MCF 10A (cell line): ENCODE results near the gene ADD1. TPM values are rescaled to one million over a fixed set of nuclear protein-coding genes. Genes with fewer than 3 reads are reported as not detected.

Source experiments
- BruUV-seq: library from RNA; stranded (reverse); fragments of 400-500 nt; replicated peaks from 2 replicates; lab custom pipeline; 2021; lab: Mats Ljungman, UMichigan
- CTCF ChIA-PET: fragments of 300-600 bp; sonication (Branson Sonifier 250); formaldehyde crosslinking; extraction: SDS; loops from one replicate; lab custom pipeline; 2021; ENCODE audit warnings: antibody characterized with exemption, inconsistent platforms; lab: Yijun Ruan, JAX
- POLR2A ChIA-PET: fragments of 300-600, 350-650 bp; sonication (Branson Sonifier 250); formaldehyde crosslinking; extraction: SDS; loops from one replicate; lab custom pipeline; 2020; ENCODE audit warnings: antibody characterized with exemption, inconsistent platforms; lab: Yijun Ruan, JAX
- DNase-seq: peaks from one replicate; pipeline ENCODE4 v3.0.0-alpha.2; 2018; ENCODE audit not compliant: unreplicated experiment
- H3K27ac Mint-ChIP-seq: one replicate; pipeline ENCODE4 v1.8.0; 2022; ENCODE audit warnings: mild to moderate bottlenecking, low read depth, mixed read lengths; ENCODE audit not compliant: unreplicated experiment
- H3K27me3 Mint-ChIP-seq: one replicate; pipeline ENCODE4 v1.8.0; 2022; ENCODE audit warnings: mixed read lengths; ENCODE audit not compliant: insufficient read depth, unreplicated experiment
- H3K36me3 Mint-ChIP-seq: one replicate; pipeline ENCODE4 v1.8.0; 2022; ENCODE audit warnings: mild to moderate bottlenecking, moderate library complexity, mixed read lengths; ENCODE audit not compliant: insufficient read depth, unreplicated experiment
- H3K4me1 Mint-ChIP-seq: one replicate; pipeline ENCODE4 v1.8.0; 2022; ENCODE audit warnings: mixed read lengths; ENCODE audit not compliant: insufficient read depth, unreplicated experiment
- H3K4me3 Mint-ChIP-seq: one replicate; pipeline ENCODE4 v1.8.0; 2022; ENCODE audit warnings: mild to moderate bottlenecking, moderate library complexity, mixed read lengths; ENCODE audit not compliant: unreplicated experiment
- H3K9me3 Mint-ChIP-seq: one replicate; pipeline ENCODE4 v1.8.0; 2022; ENCODE audit warnings: mixed read lengths; ENCODE audit not compliant: unreplicated experiment
- intact Hi-C: fragments of 100-400 bp; cut with micrococcal nuclease; formaldehyde crosslinking; loops from 2 replicates; pipeline ENCODE4 v1.14.1; 2022
- total RNA-seq: library from RNA; stranded (reverse); gene quantifications from 2 replicates; pipeline ENCODE4 v1.2.3, GENCODE V29; 2022
- TF ChIP-seq, protein P1 (sequence below): fragments of 200-600 bp; IDR thresholded peaks from one replicate; pipeline ENCODE4 v1.8.0; 2022; ENCODE audit warnings: antibody characterized with exemption, mild to moderate bottlenecking; ENCODE audit not compliant: unreplicated experiment

The ADD1 gene
- total RNA-seq, 1 experiment from 2014 or later: 131 TPM

DNA sequence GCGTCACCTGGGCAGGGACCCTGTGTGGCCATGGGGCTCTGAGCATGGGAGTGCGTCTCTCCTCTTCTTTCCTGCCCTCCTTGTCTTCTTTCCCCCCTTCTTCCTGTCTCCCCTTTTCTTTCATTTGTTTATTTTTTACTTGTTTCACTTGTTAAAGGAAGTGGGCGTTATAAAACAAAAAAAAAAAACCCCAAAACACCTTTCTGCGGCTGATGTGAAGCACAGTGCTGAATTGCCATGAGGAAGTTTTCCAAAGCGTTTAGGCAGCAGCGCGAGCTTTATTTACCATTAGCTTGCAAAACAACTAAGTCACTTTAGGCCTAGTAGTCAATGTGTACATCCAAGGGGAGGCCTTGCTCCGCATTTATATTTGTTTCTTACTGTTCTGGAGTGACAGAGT, 62.6 kb downstream of the ADD1 start:
- no peaks in the 10 kb centered on the region for H3K9me3 Mint-ChIP-seq
- no TSS peak for BruUV-seq
- H3K36me3 Mint-ChIP-seq: peaks cover 83% of the 10 kb centered on the region
- no peaks in the 10 kb centered on the region for H3K27me3 Mint-ChIP-seq
- TF ChIP-seq, protein P1, sequence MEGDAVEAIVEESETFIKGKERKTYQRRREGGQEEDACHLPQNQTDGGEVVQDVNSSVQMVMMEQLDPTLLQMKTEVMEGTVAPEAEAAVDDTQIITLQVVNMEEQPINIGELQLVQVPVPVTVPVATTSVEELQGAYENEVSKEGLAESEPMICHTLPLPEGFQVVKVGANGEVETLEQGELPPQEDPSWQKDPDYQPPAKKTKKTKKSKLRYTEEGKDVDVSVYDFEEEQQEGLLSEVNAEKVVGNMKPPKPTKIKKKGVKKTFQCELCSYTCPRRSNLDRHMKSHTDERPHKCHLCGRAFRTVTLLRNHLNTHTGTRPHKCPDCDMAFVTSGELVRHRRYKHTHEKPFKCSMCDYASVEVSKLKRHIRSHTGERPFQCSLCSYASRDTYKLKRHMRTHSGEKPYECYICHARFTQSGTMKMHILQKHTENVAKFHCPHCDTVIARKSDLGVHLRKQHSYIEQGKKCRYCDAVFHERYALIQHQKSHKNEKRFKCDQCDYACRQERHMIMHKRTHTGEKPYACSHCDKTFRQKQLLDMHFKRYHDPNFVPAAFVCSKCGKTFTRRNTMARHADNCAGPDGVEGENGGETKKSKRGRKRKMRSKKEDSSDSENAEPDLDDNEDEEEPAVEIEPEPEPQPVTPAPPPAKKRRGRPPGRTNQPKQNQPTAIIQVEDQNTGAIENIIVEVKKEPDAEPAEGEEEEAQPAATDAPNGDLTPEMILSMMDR: no peak
- DNase-seq: no peak
- CTCF ChIA-PET: no interaction called here
- intact Hi-C loops: no loop called here
- no peak overlapping the region for H3K4me3 Mint-ChIP-seq
- H3K4me1 Mint-ChIP-seq: peaks cover under 1% of the 10 kb centered on the region
- H3K27ac Mint-ChIP-seq: no peak overlapping the region
- POLR2A ChIA-PET: no interaction called here

DNA sequence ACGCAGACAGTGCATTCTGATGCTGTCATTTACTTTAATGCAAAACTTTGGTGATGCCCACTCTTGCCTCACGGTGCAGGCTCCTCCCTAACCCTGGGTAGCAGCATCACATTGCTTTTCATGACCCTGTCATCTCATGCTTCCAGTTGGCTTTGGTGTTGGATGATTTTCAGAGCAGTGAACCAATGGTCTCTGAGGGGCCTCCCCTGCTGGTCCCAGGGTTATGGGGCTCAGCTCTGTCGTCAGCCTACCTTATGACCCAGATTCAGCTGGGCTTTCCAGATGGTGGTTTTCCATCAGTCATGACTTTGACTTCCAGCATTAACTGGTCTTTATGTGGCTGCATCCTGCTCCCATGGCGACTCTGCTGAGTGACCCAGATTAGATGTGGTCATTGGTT, 63.6 kb downstream of the ADD1 start:
- POLR2A ChIA-PET: no interaction called here
- H3K36me3 Mint-ChIP-seq: peaks cover 79% of the 10 kb centered on the region
- TF ChIP-seq, protein P1: no peak
- no peaks in the 10 kb centered on the region for H3K27me3 Mint-ChIP-seq
- H3K4me1 Mint-ChIP-seq: no peaks in the 10 kb centered on the region
- H3K27ac Mint-ChIP-seq: no peak overlapping the region
- no peak overlapping the region for H3K4me3 Mint-ChIP-seq
- DNase-seq: no peak
- intact Hi-C loops: no loop called here
- H3K9me3 Mint-ChIP-seq: no peaks in the 10 kb centered on the region
- BruUV-seq: no TSS peak
- CTCF ChIA-PET: no interaction called here

DNA sequence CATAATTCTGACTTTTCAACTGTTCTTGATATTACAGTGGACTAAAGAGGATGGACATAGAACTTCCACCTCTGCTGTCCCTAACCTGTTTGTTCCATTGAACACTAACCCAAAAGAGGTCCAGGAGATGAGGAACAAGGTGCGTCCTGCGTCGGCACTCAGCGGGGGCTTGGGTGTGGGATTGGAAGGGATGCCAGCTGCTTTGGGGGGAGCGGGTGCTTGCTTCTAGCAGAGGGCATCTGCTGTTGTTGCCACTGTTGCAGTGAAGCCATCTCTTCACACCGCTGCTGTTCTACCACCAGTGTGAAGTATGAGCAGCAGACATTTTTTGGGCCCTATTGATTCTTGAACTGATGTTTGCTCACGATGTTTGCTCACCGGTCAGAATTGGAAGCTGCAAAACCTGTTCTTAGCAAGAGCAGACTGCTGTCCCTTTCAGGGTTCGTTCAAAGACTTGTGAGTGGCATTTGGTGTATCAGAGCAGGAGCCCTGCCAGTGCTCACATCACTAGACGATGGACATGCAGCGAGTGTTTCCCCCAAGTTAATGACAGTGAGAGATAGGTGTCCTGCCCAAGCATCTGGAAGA, 64.2 kb downstream of the ADD1 start:
- POLR2A ChIA-PET: no interaction called here
- Mint-ChIP-seq H3K27me3 (no peaks in the 10 kb centered on the region), H3K4me1 (no peaks in the 10 kb centered on the region), H3K9me3 (no peaks in the 10 kb centered on the region), H3K4me3 (no peak overlapping the region), H3K27ac (no peak overlapping the region), H3K36me3 (peaks cover 80% of the 10 kb centered on the region)
- TF ChIP-seq, protein P1: no peak
- BruUV-seq: no TSS peak
- no peak for DNase-seq
- CTCF ChIA-PET: no interaction called here
- intact Hi-C loops: no loop called here

DNA sequence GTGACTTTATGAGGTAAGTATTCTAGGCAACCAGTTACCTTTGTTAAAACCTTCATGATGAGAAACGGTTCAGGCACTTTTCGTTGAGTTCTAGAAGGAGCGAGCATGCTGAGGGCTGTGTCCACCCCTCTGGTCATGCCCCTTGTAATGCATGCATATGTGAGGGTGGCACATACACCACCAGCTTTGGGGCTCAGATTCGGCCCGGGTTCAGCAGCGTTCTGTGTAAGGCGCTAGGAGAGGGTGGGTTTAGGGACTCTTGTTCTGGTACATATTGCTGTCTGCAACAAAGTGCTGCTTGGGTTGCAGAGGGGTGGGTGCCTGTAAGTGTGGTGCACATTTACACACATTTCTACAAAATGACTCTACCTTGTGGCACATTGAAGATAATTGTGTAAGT, 65.0 kb downstream of the ADD1 start:
- Mint-ChIP-seq H3K4me3 (no peak overlapping the region), H3K4me1 (no peaks in the 10 kb centered on the region), H3K27me3 (no peaks in the 10 kb centered on the region), H3K36me3 (peaks cover 81% of the 10 kb centered on the region), H3K27ac (no peak overlapping the region), H3K9me3 (no peaks in the 10 kb centered on the region)
- ChIA-PET POLR2A (no interaction called here), CTCF (no interaction called here)
- no peak for DNase-seq
- BruUV-seq: no TSS peak
- intact Hi-C loops: no loop called here
- TF ChIP-seq, protein P1: no peak
